Measurements from ENCODE around the gene CRPPA.

CRPPA gene

GRCh38 chr7:16421333-16422102 lies at the start of gene CRPPA (continued):
- TF ChIP-seq, protein P1, sequence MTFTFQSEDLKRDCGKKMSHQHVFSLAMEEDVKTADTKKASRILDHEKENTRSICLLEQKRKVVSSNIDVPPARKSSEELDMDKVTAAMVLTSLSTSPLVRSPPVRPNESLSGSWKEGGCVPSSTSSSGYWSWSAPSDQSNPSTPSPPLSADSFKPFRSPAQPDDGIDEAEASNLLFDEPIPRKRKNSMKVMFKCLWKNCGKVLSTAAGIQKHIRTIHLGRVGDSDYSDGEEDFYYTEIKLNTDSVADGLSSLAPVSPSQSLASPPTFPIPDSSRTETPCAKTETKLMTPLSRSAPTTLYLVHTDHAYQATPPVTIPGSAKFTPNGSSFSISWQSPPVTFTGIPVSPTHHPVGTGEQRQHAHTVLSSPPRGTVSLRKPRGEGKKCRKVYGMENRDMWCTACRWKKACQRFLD (tag by site-specific recombination; IDR thresholded peaks at IDR 0.05): no peak
- no peak for TF ChIP-seq SETDB1 (IDR thresholded peaks at IDR 0.05; ENCODE audit: insufficient read length, low read length)

DNA sequence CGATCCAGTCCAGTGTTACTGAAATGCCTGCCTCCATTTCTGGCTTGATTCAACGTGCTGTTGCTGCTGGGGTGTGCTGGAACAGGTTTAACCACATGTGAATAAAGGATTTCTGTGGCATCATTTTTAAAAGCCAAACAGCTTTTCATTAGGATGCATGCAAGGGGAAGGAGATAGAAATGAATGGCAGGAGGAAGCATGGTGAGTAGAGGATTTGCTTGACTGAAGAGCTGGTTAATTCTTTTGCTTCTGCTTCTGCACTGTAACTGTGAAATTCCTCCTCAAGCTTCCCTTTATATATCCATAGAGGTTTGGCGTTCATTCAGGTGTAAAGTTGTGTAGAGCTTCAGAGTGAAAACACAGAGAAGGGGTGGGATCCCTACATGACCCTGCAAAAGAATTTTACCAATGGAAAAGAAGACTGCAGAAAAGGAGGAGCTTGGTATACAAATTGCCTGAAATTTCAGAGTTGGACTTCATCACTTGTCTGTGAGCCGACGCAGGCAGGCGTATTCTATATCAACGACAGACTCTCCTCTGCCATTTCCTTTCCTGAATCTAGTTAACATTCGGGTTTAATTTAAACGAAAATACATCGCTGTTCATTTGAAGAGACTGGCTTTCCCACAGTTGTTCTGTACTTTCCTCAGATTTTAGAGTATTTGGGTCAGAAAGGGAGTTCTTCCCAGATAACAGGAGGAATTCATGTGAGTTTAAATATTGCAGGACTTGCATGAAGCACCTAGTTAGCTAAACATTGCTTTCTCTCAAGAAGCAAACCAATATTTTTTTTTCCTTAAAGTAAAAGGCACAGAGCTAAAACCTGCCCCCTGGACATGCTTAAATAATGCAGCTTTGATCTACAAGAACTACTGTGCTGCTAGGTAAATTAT lies 44.4 kb upstream of the CRPPA start, which contains the start of gene SOSTDC1:
SOSTDC1 (minus strand) TSS at position 270 of the 893 bp plus-strand sequence; CDS start at position 200, 70 bp downstream.
- H3K27ac ChIP-seq (ENCODE audit: extremely low read depth, low read depth, low read length): peak within 1 kb of the TSS; percentile 32; the same call in 1 of the 2 replicates
- H3K36me3 ChIP-seq (ENCODE audit: control insufficient read depth in 2 of 2, insufficient read depth in 1 of 2, low read length in 2 of 2): no peaks in the 10 kb centered on the region
- ChIA-PET CTCF (interaction anchor here (0.6 to 2.4 kb wide), 5 partner anchors 95 to 1120 kb away, joined by 3 to 10 read pairs (median 3); no protein-coding TSS in a partner anchor), POLR2A (interaction anchor here (0.8 to 2.7 kb wide), 5 partner anchors 16 to 193 kb away, joined by 3 to 15 read pairs (median 6); partner anchors contain the start of gene CRPPA)
- peak within 1 kb of the TSS; percentile 35 for H3K4me3 ChIP-seq (ENCODE audit: low read depth, low read length)
- no peaks in the 10 kb centered on the region for H3K9me3 ChIP-seq (ENCODE audit: control insufficient read depth, insufficient read depth, low read depth, low read length)
- TF ChIP-seq ZNF600 (tag by site-specific recombination; IDR thresholded peaks at IDR 0.05): 0 out of 2 replicates have a peak, but pooled peaks have one; percentile 19
- no peak for TF ChIP-seq SCRT2 (tag by site-specific recombination; IDR thresholded peaks at IDR 0.05)
- peak; percentile 35; the same call in 1 of the 2 replicates for TF ChIP-seq ZBTB17 (tag by site-specific recombination; IDR thresholded peaks at IDR 0.05)
- H3K4me1 ChIP-seq (ENCODE audit: control insufficient read depth, insufficient read depth, low read length): no peaks in the 10 kb centered on the region

- TF ChIP-seq ZFP69B (tag by site-specific recombination; IDR thresholded peaks at IDR 0.05) (no peak), KLF16 (tag by site-specific recombination; IDR thresholded peaks at IDR 0.05) (no peak), HOXC10 (CRISPR knock-in tag; IDR thresholded peaks at IDR 0.05) (no peak), ZNF146 (tag by site-specific recombination; IDR thresholded peaks at IDR 0.05) (no peak), KLF1 (tag by site-specific recombination; IDR thresholded peaks at IDR 0.05) (no peak), ZNF747 (tag by site-specific recombination; IDR thresholded peaks at IDR 0.05) (no peak), ZBTB1 (tag by site-specific recombination; IDR thresholded peaks at IDR 0.05) (no peak), ZNF266 (tag by site-specific recombination; IDR thresholded peaks at IDR 0.05; ENCODE audit: low read depth) (no peak)
- TF ChIP-seq, protein P2, sequence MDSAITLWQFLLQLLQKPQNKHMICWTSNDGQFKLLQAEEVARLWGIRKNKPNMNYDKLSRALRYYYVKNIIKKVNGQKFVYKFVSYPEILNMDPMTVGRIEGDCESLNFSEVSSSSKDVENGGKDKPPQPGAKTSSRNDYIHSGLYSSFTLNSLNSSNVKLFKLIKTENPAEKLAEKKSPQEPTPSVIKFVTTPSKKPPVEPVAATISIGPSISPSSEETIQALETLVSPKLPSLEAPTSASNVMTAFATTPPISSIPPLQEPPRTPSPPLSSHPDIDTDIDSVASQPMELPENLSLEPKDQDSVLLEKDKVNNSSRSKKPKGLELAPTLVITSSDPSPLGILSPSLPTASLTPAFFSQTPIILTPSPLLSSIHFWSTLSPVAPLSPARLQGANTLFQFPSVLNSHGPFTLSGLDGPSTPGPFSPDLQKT (IDR thresholded peaks at IDR 0.05; ENCODE audit: borderline replicate concordance, low read depth, low read length): no peak
- no peaks in the 10 kb centered on the region for H3K4me1 ChIP-seq (ENCODE audit: control insufficient read depth, insufficient read depth, low read length)
- ChIA-PET POLR2A (interaction anchor here (2.7 kb wide), 1 partner anchor 43 kb away, joined by 15 read pairs; the partner anchor contains the start of gene CRPPA), CTCF (interaction anchor here (2.4 kb wide), 1 partner anchor 101 kb away, joined by 10 read pairs; no protein-coding TSS in a partner anchor)
- H3K36me3 ChIP-seq (ENCODE audit: control insufficient read depth in 2 of 2, insufficient read depth in 1 of 2, low read length in 2 of 2): no peaks in the 10 kb centered on the region
- H3K9me3 ChIP-seq (ENCODE audit: control insufficient read depth, insufficient read depth, low read depth, low read length): no peaks in the 10 kb centered on the region
- no peak overlapping the region for H3K27ac ChIP-seq (ENCODE audit: extremely low read depth, low read depth, low read length)
- H3K4me3 ChIP-seq (ENCODE audit: low read depth, low read length): no peak overlapping the region
Observed at GRCh38 chr7:16463949-16464715, 42.8 kb upstream of the CRPPA start.

Data from HEK293 (cell line).